ENCODE results near the gene ADAM22.

The ADAM22 gene

GRCh38 chr7:88200261-88200660, 266.2 kb downstream of the ADAM22 start:
- no peak overlapping the region for H3K4me3 ChIP-seq (ENCODE audit: low read length)
- no peak for DNase-seq (ENCODE audit: low read depth)
- no peak for TF ChIP-seq CTCF (conservative IDR thresholded peaks at IDR 0.05; ENCODE audit: low read length)

- no peak for TF ChIP-seq CTCF (conservative IDR thresholded peaks at IDR 0.05; ENCODE audit: low read length)
- DNase-seq (ENCODE audit: low read depth), result no peak
- no peak overlapping the region for H3K4me3 ChIP-seq (ENCODE audit: low read length)
Observed at GRCh38 chr7:88200789-88201188, 266.7 kb downstream of the ADAM22 start.

- no peak for TF ChIP-seq CTCF (conservative IDR thresholded peaks at IDR 0.05; ENCODE audit: low read length)
- no peak for DNase-seq (ENCODE audit: low read depth)
- no peak overlapping the region for H3K4me3 ChIP-seq (ENCODE audit: low read length)
Observed at GRCh38 chr7:88201305-88201704, 267.3 kb downstream of the ADAM22 start.

- no peak for TF ChIP-seq CTCF (conservative IDR thresholded peaks at IDR 0.05; ENCODE audit: low read length)
- H3K4me3 ChIP-seq (ENCODE audit: low read length), result no peak overlapping the region
- DNase-seq (ENCODE audit: low read depth), result no peak
Observed at GRCh38 chr7:88202278-88202677, 268.2 kb downstream of the ADAM22 start.

- no peak for TF ChIP-seq CTCF (conservative IDR thresholded peaks at IDR 0.05; ENCODE audit: low read length)
- H3K4me3 ChIP-seq (ENCODE audit: low read length), result no peak overlapping the region
- no peak for DNase-seq (ENCODE audit: low read depth)
Observed at GRCh38 chr7:88202799-88203198, 268.7 kb downstream of the ADAM22 start.

GRCh38 chr7:88203401-88203800, 269.4 kb downstream of the ADAM22 start:
- no peak overlapping the region for H3K4me3 ChIP-seq (ENCODE audit: low read length)
- no peak for TF ChIP-seq CTCF (conservative IDR thresholded peaks at IDR 0.05; ENCODE audit: low read length)
- no peak for DNase-seq (ENCODE audit: low read depth)

GRCh38 chr7:88204525-88205110, 270.6 kb downstream of the ADAM22 start:
- DNase-seq (ENCODE audit: low read depth), result no peak
- no peak for TF ChIP-seq CTCF (conservative IDR thresholded peaks at IDR 0.05; ENCODE audit: low read length)
- no peak overlapping the region for H3K4me3 ChIP-seq (ENCODE audit: low read length)

All from AG10803 (cell line).